D721Med (cell line): ENCODE results near the gene USP11.

Source experiments
- DNase-seq: peaks from one replicate; pipeline ENCODE4 v3.0.0; 2011; ENCODE audit warnings: low spot score; ENCODE audit not compliant: insufficient read length
- FAIRE-seq: peaks from 2 replicates; lab custom pipeline; 2011; peaks lifted over from hg19 to GRCh38; lab: Jason Lieb, UNC
- CTCF ChIP-seq: IDR thresholded peaks from 2 replicates; pipeline ENCODE4 v1.5.1; 2012; ENCODE audit warnings: mild to moderate bottlenecking, control low read depth; ENCODE audit not compliant: insufficient read depth; ENCODE audit errors: missing control alignments

The USP11 gene

DNA sequence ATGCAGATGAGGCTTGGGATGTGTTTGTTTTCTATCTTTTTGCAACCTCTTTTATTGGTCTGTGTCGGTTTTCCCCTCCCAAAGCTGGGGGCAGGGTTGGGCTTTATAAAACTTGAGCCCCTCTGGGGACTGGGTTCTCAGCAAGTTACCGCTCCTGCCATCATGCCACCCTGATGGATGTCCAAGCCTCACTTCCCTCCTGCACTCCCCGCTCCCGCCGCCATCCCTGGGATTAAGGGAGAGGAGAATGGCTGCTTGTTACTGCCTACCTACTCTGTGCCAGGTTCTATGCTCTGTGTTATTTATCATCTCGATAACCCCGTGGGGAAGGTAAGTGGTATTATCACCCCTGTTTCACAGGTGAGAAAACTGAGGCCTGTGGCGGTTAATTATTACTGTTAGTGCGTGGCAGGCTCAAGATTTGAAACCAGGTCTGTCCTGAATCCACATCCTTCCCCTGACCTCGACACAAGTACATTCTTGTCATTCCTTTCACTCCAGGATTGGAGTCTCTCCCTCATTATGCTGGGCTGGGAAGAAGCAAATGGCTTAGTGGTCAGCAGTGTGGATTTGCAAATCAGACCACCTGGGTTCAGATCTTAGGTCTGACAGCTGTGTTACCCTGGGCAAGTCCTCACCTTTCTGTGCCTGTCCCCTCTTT is 34.7 kb upstream of the USP11 start:
- no peak for TF ChIP-seq CTCF
- no peak for FAIRE-seq
- no peak for DNase-seq

DNA sequence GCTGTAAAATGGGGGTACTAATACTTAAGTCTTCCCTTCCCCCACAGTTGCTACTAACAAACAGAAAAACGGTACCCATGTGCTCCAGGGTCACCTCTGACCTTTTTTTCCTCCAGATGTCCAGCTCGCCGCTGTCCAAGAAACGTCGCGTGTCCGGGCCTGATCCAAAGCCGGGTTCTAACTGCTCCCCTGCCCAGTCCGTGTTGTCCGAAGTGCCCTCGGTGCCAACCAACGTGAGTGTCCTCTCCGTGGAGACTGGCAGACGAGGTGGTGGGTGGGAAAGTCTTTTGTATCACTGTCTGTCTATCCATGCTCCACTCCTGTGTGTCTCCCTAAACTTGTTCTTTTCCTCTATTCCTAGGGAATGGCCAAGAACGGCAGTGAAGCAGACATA is 34.1 kb upstream of the USP11 start:
- TF ChIP-seq CTCF: no peak
- FAIRE-seq (no peak), DNase-seq (no peak)

GRCh38 chrX:47199286-47199685 is 33.5 kb upstream of the USP11 start:
- FAIRE-seq (no peak), DNase-seq (no peak)
- no peak for TF ChIP-seq CTCF

- DNase-seq: no peak
- FAIRE-seq: no peak
- no peak for TF ChIP-seq CTCF
Measured at GRCh38 chrX:47200385-47201150, 32.2 kb upstream of the USP11 start.

DNA sequence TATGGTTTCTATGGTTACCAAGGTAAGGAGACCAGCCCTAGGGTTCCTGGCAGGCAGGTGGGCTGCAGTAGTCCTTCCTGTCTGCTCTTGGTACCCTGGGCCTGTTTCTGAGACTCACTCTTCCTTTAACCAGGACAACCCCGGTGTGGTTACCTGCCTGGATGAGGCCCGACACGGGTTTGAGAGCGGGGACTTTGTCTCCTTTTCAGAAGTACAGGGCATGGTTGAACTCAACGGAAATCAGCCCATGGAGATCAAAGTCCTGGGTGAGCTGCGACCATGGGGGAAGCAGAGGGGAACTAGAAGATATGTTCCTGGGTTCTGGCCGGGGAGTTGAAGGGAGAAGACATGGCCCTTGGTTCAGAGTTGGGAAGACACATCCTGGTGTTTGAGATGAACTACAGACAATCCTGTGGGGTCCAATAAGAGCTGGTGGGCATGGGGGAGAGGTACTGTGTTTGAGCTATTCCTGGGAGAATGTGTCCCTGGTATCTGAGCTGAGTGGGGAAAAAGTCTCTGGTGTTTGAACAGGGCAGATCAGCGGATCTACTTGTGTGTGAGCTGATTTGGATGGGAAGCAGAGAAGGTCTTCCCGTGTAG is 31.4 kb upstream of the USP11 start:
- TF ChIP-seq CTCF: no peak
- no peak for FAIRE-seq

GRCh38 chrX:47202316-47202715 is 30.5 kb upstream of the USP11 start:
- no peak for FAIRE-seq
- TF ChIP-seq CTCF: no peak
- no peak for DNase-seq

More for the DNA sequence above, 31.4 kb upstream of the USP11 start:
- no peak for DNase-seq
